Pancreas (tissue), 10 donors: Measurements from ENCODE around the gene RAX2. TPM values are rescaled to one million over a fixed set of nuclear protein-coding genes. Genes with fewer than 3 reads are reported as not detected.
A peak's percentile ranks its signal among the peaks of the same experiment; 100 is the strongest.

Experiments
- ATAC-seq, 4 donors: fragments of 200-7000 bp; cut with Tn5 transposase; one replicate each; pipeline versions ENCODE4 v1.8.0 to v1.9.1; 2020; ENCODE audit warnings: mild to moderate bottlenecking in 4 of 4, moderate library complexity in 4 of 4
- DNase-seq, 6 donors: peaks; one replicate each; pipeline ENCODE4 v3.0.0-alpha.2; 2020
- FAIRE-seq: peaks from 2 replicates; lab custom pipeline; 2012; peaks lifted over from hg19 to GRCh38; lab: Jason Lieb, UNC
- H3K27ac ChIP-seq, 4 donors: fragments of 200-600 bp; sonication (generic); 1 replicate in 3 of 4; 2 replicates in 1 of 4; pipeline versions ENCODE4 v1.5.0 to v1.8.0; 2020
- H3K27me3 ChIP-seq, 4 donors: fragments of 200-600 bp; one replicate each; pipeline ENCODE4 v1.8.0; 2021
- H3K36me3 ChIP-seq, 3 donors: fragments of 200-600 bp; sonication (generic) in 1 of 3; one replicate each; pipeline versions ENCODE4 v1.5.0 to v1.8.0; 2020 to 2021
- H3K4me1 ChIP-seq, 3 donors: fragments of 200-600 bp; one replicate each; pipeline ENCODE4 v1.8.0; 2021
- H3K4me3 ChIP-seq, 4 donors: fragments of 200-600 bp; sonication (generic) in 2 of 4; one replicate each; pipeline versions ENCODE4 v1.5.0 to v1.8.0; 2020 to 2021
- H3K9me3 ChIP-seq, 4 donors: fragments of 200-600 bp; one replicate each; pipeline ENCODE4 v1.8.0; 2021
- WGBS, 2 donors: extraction: QIAGEN DNeasy Blood & Tissue Kit; methylation state at CpG; one replicate each; pipeline ENCODE4 v1.1.7; 2013; 5-methylcytosine and 5-hydroxymethylcytosine counted together
- intact Hi-C, 3 donors: fragments of 100-400 bp; cut with DNase I; formaldehyde crosslinking; loops; one replicate each; pipeline versions ENCODE4 v1.11.1 to v1.14.2; 2022
- polyA plus RNA-seq, 2 donors: library from polyadenylated mRNA; stranded (reverse); fragments of 200-250 nt; gene quantifications; one replicate each; pipeline ENCODE4 v1.2.3, GENCODE V29; 2013
- total RNA-seq, 6 donors: library from RNA; stranded (reverse); fragmentation: NEBNext Ultra II Directional in 4 of 6; extraction: Animal tissue kit (Norgen Biotek cat#: 25700) in 4 of 6; gene quantifications; one replicate each; pipeline versions ENCODE4 v1.2.1 to v1.2.4, GENCODE V29; 2021 to 2023
- TF ChIP-seq, protein P1 (sequence below), 4 donors: fragments of 200-600 bp; sonication (generic) in 3 of 4; IDR thresholded peaks; one replicate each; pipeline versions ENCODE4 v1.5.0 to v1.8.0; 2021; ENCODE audit warnings: antibody characterized with exemption in 4 of 4
- donor health status: healthy with polysubstance abuse.
- donor health status: DM: no; HTN: no; CAD: no; lungs with moderate emphysema.
- donor health status: DM: no; HTN: no; CAD: no.
- donor health status: control.
- donor health status: control.
- donor health status: Bipolar disorder and iron deficiency.
- donor health status: DM: yes; HTN: yes; CAD: no.
- donor health status: DM: no; HTN: no; CAD: no.
- donor health status: DM: no; HTN: no; CAD: no.
- donor health status: DM: yes; HTN: yes; CAD: no.

The RAX2 gene
- total and polyA plus RNA-seq, 8 donors: not detected

DNA sequence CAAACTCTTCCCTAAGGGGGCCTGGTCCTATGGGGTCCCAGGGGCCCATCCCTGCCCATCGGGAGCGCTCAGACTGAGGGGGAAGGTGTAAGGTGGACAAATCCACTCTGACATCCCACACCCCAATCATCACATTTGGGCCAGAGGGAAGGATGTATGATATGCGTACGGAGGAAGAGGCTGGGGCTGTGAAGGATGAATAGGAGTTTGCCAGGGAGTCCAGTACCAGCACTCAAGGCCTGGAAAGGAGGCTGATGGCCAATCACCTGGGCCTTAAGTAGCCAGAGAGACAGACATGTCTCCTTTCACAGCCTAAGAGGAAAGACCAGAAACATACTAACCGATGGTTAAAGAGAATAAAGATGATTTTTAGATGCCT, 48.9 kb downstream of the RAX2 start:
- TF ChIP-seq, protein P1, sequence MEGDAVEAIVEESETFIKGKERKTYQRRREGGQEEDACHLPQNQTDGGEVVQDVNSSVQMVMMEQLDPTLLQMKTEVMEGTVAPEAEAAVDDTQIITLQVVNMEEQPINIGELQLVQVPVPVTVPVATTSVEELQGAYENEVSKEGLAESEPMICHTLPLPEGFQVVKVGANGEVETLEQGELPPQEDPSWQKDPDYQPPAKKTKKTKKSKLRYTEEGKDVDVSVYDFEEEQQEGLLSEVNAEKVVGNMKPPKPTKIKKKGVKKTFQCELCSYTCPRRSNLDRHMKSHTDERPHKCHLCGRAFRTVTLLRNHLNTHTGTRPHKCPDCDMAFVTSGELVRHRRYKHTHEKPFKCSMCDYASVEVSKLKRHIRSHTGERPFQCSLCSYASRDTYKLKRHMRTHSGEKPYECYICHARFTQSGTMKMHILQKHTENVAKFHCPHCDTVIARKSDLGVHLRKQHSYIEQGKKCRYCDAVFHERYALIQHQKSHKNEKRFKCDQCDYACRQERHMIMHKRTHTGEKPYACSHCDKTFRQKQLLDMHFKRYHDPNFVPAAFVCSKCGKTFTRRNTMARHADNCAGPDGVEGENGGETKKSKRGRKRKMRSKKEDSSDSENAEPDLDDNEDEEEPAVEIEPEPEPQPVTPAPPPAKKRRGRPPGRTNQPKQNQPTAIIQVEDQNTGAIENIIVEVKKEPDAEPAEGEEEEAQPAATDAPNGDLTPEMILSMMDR (IDR thresholded peaks at IDR 0.05): no peak
- 89 to 90% methylated on average over 5 of the region's 5 CpGs for WGBS, 2 donors
- Histone ChIP-seq H3K36me3 (no peaks in the 10 kb centered on the region), H3K27me3 (no peaks in the 10 kb centered on the region), H3K27ac (peak overlapping the region in 1 of 4 donors; percentile 4), H3K4me3 (peak overlapping the region in 1 of 4 donors; percentile 62), H3K9me3 (no peaks in the 10 kb centered on the region), H3K4me1 (peaks cover 0 to 10% (median 4%) of the 10 kb centered on the region in 3 donors)
- ATAC-seq: no peak
- no peak for FAIRE-seq
- intact Hi-C loops: no loop called here
- DNase-seq: no peak

DNA sequence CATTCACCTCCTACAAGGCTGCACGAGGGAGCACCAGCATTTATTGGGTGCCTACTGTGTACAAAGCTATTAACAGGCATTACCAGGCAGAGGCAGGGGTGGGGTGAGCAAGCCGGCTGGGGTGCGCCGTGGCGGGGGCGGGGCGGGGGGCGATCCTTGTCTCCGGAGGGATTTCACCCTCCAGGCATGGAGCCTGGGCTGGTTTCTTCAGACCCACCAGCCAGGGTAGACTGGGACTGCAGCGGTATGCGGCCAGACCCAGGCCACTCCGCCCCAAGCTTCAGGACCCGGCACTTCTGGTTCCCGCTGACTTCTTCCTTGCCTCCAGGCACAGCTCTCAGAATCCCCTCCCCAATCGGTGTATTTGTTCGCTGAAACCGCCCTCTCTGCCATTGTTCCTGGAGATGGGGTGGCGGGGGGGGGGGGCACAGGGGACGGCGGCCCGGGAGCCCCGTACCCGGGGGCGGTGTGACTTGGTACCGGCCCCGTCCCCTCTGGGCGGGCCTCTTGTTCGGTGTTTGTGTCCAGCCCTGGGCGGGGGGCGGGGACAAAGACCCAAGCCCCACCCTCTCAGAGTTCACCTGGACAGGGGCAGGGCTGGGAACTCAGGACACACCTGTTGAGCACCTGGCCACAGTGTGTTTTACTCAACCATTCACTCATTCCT, 49.5 kb downstream of the RAX2 start:
- peak overlapping the region in 1 of 4 donors; percentile 4 for H3K27ac ChIP-seq
- peaks cover 0 to 10% (median 4%) of the 10 kb centered on the region in 3 donors for H3K4me1 ChIP-seq
- H3K9me3 ChIP-seq: no peaks in the 10 kb centered on the region
- DNase-seq (peak; percentile 73 to 91 (median 82)), ATAC-seq (peak; percentile 53 to 65 (median 60)), FAIRE-seq (no peak)
- 2% methylated on average over 13 to 26 of the region's 30 CpGs for WGBS, 2 donors
- TF ChIP-seq, protein P1 (IDR thresholded peaks at IDR 0.05): no peak
- intact Hi-C loops: no loop called here
- H3K4me3 ChIP-seq: peak overlapping the region; percentile 19 to 62 (median 41)
- no peaks in the 10 kb centered on the region for H3K27me3 ChIP-seq
- no peaks in the 10 kb centered on the region for H3K36me3 ChIP-seq

DNA sequence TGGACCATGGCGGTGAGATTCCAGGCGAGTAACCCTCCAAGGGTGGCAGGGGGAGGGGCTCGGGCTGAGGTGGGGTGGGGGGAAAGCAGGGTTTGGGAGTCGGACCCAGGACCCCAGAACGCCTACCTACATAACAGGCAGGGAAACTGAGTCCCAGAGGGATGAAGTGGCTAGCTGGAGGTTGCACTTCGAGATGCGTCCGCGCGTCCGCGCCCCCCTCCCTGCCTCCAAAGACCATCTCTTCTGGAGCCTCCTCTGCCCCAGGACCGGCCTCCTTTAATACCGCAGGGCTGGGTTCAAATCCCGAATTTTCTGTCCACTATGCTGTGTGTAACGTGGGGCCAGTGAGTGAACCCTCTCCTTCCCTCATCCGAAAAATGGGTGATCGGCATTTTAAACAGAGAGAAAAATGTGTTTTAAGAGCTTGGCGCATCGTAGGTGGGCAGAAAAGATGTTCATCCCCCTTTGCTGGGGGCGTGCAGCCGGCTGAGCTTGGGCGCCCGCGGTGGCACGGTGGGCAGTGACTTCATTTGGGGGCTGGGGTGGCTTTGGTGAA, 50.1 kb downstream of the RAX2 start:
- WGBS, 2 donors: 1 to 2% methylated on average over 25 to 26 of the region's 26 CpGs
- peak overlapping the region; percentile 19 to 62 (median 41) for H3K4me3 ChIP-seq

DNA sequence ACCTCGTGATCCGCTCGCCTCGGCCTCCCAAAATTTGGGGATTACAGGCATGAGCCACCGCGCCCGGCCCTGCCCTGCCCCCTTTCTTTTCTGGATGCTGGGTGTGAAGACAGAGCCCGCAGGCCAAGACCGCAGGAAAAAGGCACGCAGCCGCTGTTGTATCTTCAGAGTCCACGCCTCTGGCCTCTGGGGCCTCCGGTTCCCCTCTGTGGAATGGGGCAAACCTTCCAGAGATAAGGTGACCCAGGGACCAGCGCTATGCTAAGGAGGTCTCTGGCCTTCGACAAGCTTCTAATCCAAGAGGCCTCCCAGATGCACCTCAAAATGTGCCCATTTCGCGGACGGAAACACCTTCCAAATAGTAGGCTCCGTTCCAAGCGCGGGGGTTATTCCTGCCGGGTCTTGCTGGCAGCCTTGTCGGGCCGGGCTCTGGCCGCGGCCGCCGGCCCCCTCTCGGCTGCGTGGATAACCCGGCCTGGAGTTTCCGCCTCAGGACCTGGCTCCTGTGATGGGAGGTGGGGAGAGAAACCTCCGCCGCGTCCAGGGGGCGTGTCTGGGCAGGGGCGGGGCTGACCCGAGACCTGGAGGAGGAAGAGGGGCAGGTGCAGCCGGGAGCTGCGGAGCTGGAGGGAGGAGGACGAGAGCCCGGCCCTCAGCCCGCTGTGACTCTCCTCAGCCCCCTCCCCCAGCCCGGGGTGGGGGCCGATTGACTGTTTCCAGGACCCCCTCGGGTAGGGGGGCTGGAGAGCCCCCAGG, 50.7 kb downstream of the RAX2 start:
- WGBS, 2 donors: 17 to 21% methylated on average over 40 to 45 of the region's 46 CpGs
- Histone ChIP-seq H3K27me3 (no peaks in the 10 kb centered on the region), H3K4me1 (peaks cover 0 to 10% (median 4%) of the 10 kb centered on the region in 3 donors), H3K36me3 (no peaks in the 10 kb centered on the region), H3K27ac (no peak overlapping the region), H3K9me3 (no peaks in the 10 kb centered on the region), H3K4me3 (peak overlapping the region; percentile 19 to 62 (median 41))
- intact Hi-C loops: no loop called here
- FAIRE-seq: no peak
- ATAC-seq: peak; percentile 84 to 94 (median 88)
- TF ChIP-seq, protein P1 (IDR thresholded peaks at IDR 0.05): no peak
- peak; percentile 96 to 99 (median 98) for DNase-seq

More for the DNA sequence above, 50.1 kb downstream of the RAX2 start:
- Histone ChIP-seq H3K27ac (no peak overlapping the region), H3K4me1 (peaks cover 0 to 10% (median 4%) of the 10 kb centered on the region in 3 donors), H3K36me3 (no peaks in the 10 kb centered on the region), H3K9me3 (no peaks in the 10 kb centered on the region), H3K27me3 (no peaks in the 10 kb centered on the region)
- FAIRE-seq (no peak), ATAC-seq (no peak), DNase-seq (no peak)
- TF ChIP-seq, protein P1 (IDR thresholded peaks at IDR 0.05): no peak
- intact Hi-C loops: no loop called here
